Keratinocyte (primary cell): ENCODE measurements around the gene BANF2.

ENCODE experiments used
- EZH2 ChIP-seq: IDR thresholded peaks from one replicate; pipeline ENCODE4 v1.6.1; 2012; ENCODE audit warnings: inconsistent platforms, mild to moderate bottlenecking, low read length, moderate library complexity
- TF ChIP-seq, protein P1 (sequence below), 3 experiments: IDR thresholded peaks in 1 of 3; conservative IDR thresholded peaks in 1 of 3; optimal IDR thresholded peaks in 1 of 3; 2 replicates in 2 of 3; 3 replicates in 1 of 3; pipeline versions ENCODE3 to v1.5.1; 2011; ENCODE audit warnings: low read length in 3 of 3, mild to moderate bottlenecking in 3 of 3, moderate library complexity in 2 of 3, control low read depth in 1 of 3, inconsistent platforms in 1 of 3; ENCODE audit not compliant: insufficient read depth in 2 of 3; ENCODE audit errors: extremely low read depth in 1 of 3

DNA sequence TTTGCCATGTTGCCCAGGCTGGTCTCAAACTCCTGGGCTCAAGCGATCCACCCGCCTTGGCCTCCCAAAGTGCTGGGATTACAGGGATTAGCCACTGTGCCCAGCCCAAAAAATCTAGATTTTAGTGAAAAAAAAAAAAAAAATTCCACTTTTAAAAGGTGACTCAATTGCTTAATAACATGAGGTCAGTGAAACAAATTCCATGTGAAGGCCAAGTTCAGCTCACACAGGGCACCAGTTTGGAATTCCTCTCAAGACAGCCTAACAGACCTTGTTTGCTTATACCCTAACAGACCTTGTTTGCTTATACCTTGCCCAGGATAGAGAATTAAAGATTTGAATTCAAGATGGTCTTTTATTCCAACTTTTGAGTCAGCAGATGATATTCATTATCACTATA is 22.8 kb upstream of the BANF2 start:
- TF ChIP-seq, protein P1, sequence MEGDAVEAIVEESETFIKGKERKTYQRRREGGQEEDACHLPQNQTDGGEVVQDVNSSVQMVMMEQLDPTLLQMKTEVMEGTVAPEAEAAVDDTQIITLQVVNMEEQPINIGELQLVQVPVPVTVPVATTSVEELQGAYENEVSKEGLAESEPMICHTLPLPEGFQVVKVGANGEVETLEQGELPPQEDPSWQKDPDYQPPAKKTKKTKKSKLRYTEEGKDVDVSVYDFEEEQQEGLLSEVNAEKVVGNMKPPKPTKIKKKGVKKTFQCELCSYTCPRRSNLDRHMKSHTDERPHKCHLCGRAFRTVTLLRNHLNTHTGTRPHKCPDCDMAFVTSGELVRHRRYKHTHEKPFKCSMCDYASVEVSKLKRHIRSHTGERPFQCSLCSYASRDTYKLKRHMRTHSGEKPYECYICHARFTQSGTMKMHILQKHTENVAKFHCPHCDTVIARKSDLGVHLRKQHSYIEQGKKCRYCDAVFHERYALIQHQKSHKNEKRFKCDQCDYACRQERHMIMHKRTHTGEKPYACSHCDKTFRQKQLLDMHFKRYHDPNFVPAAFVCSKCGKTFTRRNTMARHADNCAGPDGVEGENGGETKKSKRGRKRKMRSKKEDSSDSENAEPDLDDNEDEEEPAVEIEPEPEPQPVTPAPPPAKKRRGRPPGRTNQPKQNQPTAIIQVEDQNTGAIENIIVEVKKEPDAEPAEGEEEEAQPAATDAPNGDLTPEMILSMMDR (optimal IDR thresholded peaks at IDR 0.05 in 1 of 3, IDR thresholded peaks at IDR 0.05 in 1 of 3, conservative IDR thresholded peaks at IDR 0.05 in 1 of 3; ENCODE audit: extremely low read depth in 1 of 3, insufficient read depth in 2 of 3, low read length in 3 of 3), result no peak
- TF ChIP-seq EZH2, result no peak
